H1 (cell line): ENCODE results near the gene LMAN2. TPM values are rescaled to one million over a fixed set of nuclear protein-coding genes. Genes with fewer than 3 reads are reported as not detected.

Experiments
- CTCF ChIA-PET: fragments of 300-600 bp; sonication (Branson Sonifier 250); formaldehyde crosslinking; loops from one replicate; lab custom pipeline; 2021; ENCODE audit not compliant: partially characterized antibody; lab: Charles Lee
- POLR2A ChIA-PET: fragments of 300-600 bp; sonication (Branson Sonifier 250); formaldehyde crosslinking; loops from one replicate; lab custom pipeline; 2021; ENCODE audit warnings: inconsistent platforms; ENCODE audit not compliant: partially characterized antibody; lab: Charles Lee
- DNase-seq, 2 experiments: peaks; one replicate each; pipeline versions ENCODE4 v3.0.0 to v3.0.0-alpha.2; 2010 to 2022; ENCODE audit warnings: low spot score in 2 of 2, low read depth in 1 of 2, mixed read lengths in 1 of 2
- FAIRE-seq: peaks from 2 replicates; lab custom pipeline; 2011; peaks lifted over from hg19 to GRCh38; lab: Jason Lieb, UNC
- H2AFZ ChIP-seq: 2 replicates; pipeline ENCODE4 v1.8.1; 2012; ENCODE audit warnings: low read length, inconsistent platforms
- H2AK5ac ChIP-seq: 2 replicates; pipeline ENCODE4 v1.6.1; 2013; ENCODE audit warnings: low read depth, low read length
- H2BK120ac ChIP-seq: replicated peaks from 2 replicates; pipeline ENCODE3; 2013; ENCODE audit warnings: low read depth, low read length, inconsistent platforms
- H2BK12ac ChIP-seq: 2 replicates; pipeline ENCODE4 v1.6.1; 2013; ENCODE audit warnings: low read depth, low read length
- H2BK15ac ChIP-seq: 2 replicates; pipeline ENCODE4 v1.6.1; 2013; ENCODE audit warnings: low read length
- H2BK20ac ChIP-seq: 2 replicates; pipeline ENCODE4 v1.6.1; 2013; ENCODE audit warnings: low read length
- H2BK5ac ChIP-seq: 2 replicates; pipeline ENCODE4 v1.6.1; 2013; ENCODE audit warnings: low read depth, low read length
- H3K14ac ChIP-seq: 2 replicates; pipeline ENCODE4 v1.6.1; 2013; ENCODE audit warnings: inconsistent platforms; ENCODE audit not compliant: insufficient read length
- H3K18ac ChIP-seq: 2 replicates; pipeline ENCODE4 v1.6.1; 2013; ENCODE audit warnings: low read length; ENCODE audit errors: extremely low read depth
- H3K23ac ChIP-seq: 2 replicates; pipeline ENCODE4 v1.6.1; 2013; ENCODE audit warnings: inconsistent platforms; ENCODE audit not compliant: insufficient read length
- H3K23me2 ChIP-seq: 2 replicates; pipeline ENCODE4 v1.6.1; 2013; ENCODE audit warnings: low read depth, low read length
- H3K27ac ChIP-seq: 2 replicates; pipeline ENCODE4 v1.6.1; 2011; ENCODE audit warnings: low read depth, low read length, inconsistent platforms
- H3K27me3 ChIP-seq, 4 experiments: replicated peaks in 1 of 4; 1 replicate in 1 of 4; 2 replicates in 3 of 4; pipeline versions ENCODE4 v1.6.1 to v1.8.1; 2011 to 2013; ENCODE audit warnings: low read length in 3 of 4, mild to moderate bottlenecking in 3 of 4, inconsistent platforms in 2 of 4, mixed read lengths in 2 of 4, moderate library complexity in 1 of 4; ENCODE audit not compliant: control insufficient read depth in 3 of 4, insufficient read depth in 3 of 4; ENCODE audit errors: extremely low read depth in 1 of 4
- H3K36me3 ChIP-seq, 4 experiments: 2 replicates each; pipeline versions ENCODE4 v1.6.1 to v1.8.1; 2011 to 2013; ENCODE audit warnings: mild to moderate bottlenecking in 4 of 4, low read length in 3 of 4, moderate library complexity in 2 of 4, control low read depth in 1 of 4, inconsistent platforms in 1 of 4; ENCODE audit not compliant: insufficient read depth in 4 of 4, control insufficient read depth in 2 of 4
- H3K4ac ChIP-seq: replicated peaks from 2 replicates; pipeline ENCODE3; 2013; ENCODE audit warnings: low read length, low read depth, mixed read lengths, inconsistent platforms; ENCODE audit not compliant: insufficient read length
- H3K4me1 ChIP-seq, 4 experiments: replicated peaks in 1 of 4; 1 replicate in 1 of 4; 2 replicates in 3 of 4; pipeline versions ENCODE4 v1.6.1 to v1.8.1; 2011 to 2013; ENCODE audit warnings: low read length in 3 of 4, inconsistent platforms in 2 of 4, mixed read lengths in 1 of 4; ENCODE audit not compliant: insufficient read depth in 4 of 4, control insufficient read depth in 3 of 4
- H3K4me2 ChIP-seq, 2 experiments: 2 replicates each; pipeline versions ENCODE4 v1.6.1 to v1.8.1; 2011 to 2013; ENCODE audit warnings: low read depth in 2 of 2, low read length in 2 of 2, control low read depth in 1 of 2, inconsistent platforms in 1 of 2, mild to moderate bottlenecking in 1 of 2; ENCODE audit not compliant: insufficient read depth in 1 of 2
- H3K4me3 ChIP-seq, 4 experiments: fragments of 200-600, 300-600 bp in 1 of 4; sonication (generic), shearing (Covaris generic), sonication (Bioruptor Twin) in 1 of 4; 2 replicates each; pipeline versions ENCODE4 v1.5.1 to v1.8.1; 2011 to 2016; ENCODE audit warnings: low read length in 4 of 4, low read depth in 3 of 4, control low read depth in 2 of 4, inconsistent platforms in 2 of 4, mild to moderate bottlenecking in 2 of 4, mixed read lengths in 1 of 4, moderate library complexity in 1 of 4; ENCODE audit not compliant: insufficient read depth in 2 of 4; ENCODE audit errors: extremely low read depth in 1 of 4
- H3K56ac ChIP-seq: replicated peaks from 2 replicates; pipeline ENCODE3; 2013; ENCODE audit warnings: low read depth, mild to moderate bottlenecking, mixed read lengths, low read length, inconsistent platforms; ENCODE audit not compliant: insufficient read length
- H3K79me1 ChIP-seq: 2 replicates; pipeline ENCODE4 v1.6.1; 2013; ENCODE audit warnings: low read depth, low read length, control low read depth
- H3K79me2 ChIP-seq, 2 experiments: 2 replicates each; pipeline versions ENCODE4 v1.6.1 to v1.8.1; 2012 to 2013; ENCODE audit warnings: low read length in 2 of 2, mild to moderate bottlenecking in 2 of 2, inconsistent platforms in 1 of 2; ENCODE audit not compliant: insufficient read depth in 2 of 2, control insufficient read depth in 1 of 2
- H3K9ac ChIP-seq, 4 experiments: replicated peaks in 1 of 4; 1 replicate in 1 of 4; 2 replicates in 3 of 4; pipeline versions ENCODE4 v1.6.1 to v1.8.1; 2011 to 2013; ENCODE audit warnings: low read depth in 3 of 4, low read length in 3 of 4, control low read depth in 2 of 4, mild to moderate bottlenecking in 2 of 4, moderate library complexity in 2 of 4, inconsistent platforms in 1 of 4; ENCODE audit errors: extremely low read depth in 1 of 4
- H3K9me3 ChIP-seq, 2 experiments: 2 replicates each; pipeline versions ENCODE4 v1.6.1 to v1.8.1; 2012 to 2013; ENCODE audit warnings: mild to moderate bottlenecking in 2 of 2, moderate library complexity in 2 of 2, control low read depth in 1 of 2, inconsistent platforms in 1 of 2, low read depth in 1 of 2, low read length in 1 of 2, mixed read lengths in 1 of 2; ENCODE audit not compliant: insufficient read depth in 2 of 2
- H4K20me1 ChIP-seq, 2 experiments: replicated peaks in 1 of 2; 2 replicates each; pipeline versions ENCODE3 to v1.8.1; 2011 to 2013; ENCODE audit warnings: inconsistent platforms in 2 of 2, low read length in 2 of 2, mild to moderate bottlenecking in 1 of 2; ENCODE audit not compliant: insufficient read depth in 2 of 2, control insufficient read depth in 1 of 2
- H4K5ac ChIP-seq: 2 replicates; pipeline ENCODE4 v1.6.1; 2013; ENCODE audit warnings: low read length, low read depth, mixed read lengths, inconsistent platforms; ENCODE audit not compliant: insufficient read length
- H4K8ac ChIP-seq: 2 replicates; pipeline ENCODE4 v1.8.0; 2013; ENCODE audit warnings: mild to moderate bottlenecking, moderate library complexity, low read length, inconsistent platforms; ENCODE audit not compliant: insufficient read depth; ENCODE audit errors: extremely low read depth
- H4K91ac ChIP-seq: replicated peaks from 2 replicates; pipeline ENCODE3; 2013; ENCODE audit warnings: low read length, mixed read lengths, inconsistent platforms; ENCODE audit not compliant: insufficient read length
- CTCF ChIP-seq, 3 experiments: IDR thresholded peaks; 1 replicate in 2 of 3; 2 replicates in 1 of 3; pipeline versions ENCODE4 v1.5.1 to v1.6.1; 2011; ENCODE audit warnings: low read length in 3 of 3, mild to moderate bottlenecking in 3 of 3, inconsistent platforms in 2 of 3, low read depth in 1 of 3, moderate library complexity in 1 of 3; ENCODE audit not compliant: insufficient read depth in 1 of 3; ENCODE audit errors: control extremely low read depth in 1 of 3
- E2F6 ChIP-seq: IDR thresholded peaks from 2 replicates; pipeline ENCODE4 v1.6.1; 2012; ENCODE audit warnings: inconsistent platforms
- KDM4A ChIP-seq: IDR thresholded peaks from one replicate; pipeline ENCODE4 v1.7.1; 2012; ENCODE audit warnings: low read depth, mild to moderate bottlenecking, moderate library complexity, low read length, inconsistent platforms; ENCODE audit not compliant: severe bottlenecking
- MAX ChIP-seq: IDR thresholded peaks from 2 replicates; pipeline ENCODE4 v1.6.1; 2012; ENCODE audit warnings: inconsistent platforms
- RAD21 ChIP-seq, 2 experiments: IDR thresholded peaks in 1 of 2; conservative IDR thresholded peaks in 1 of 2; 2 replicates each; pipeline ENCODE4 v1.6.1; 2011; ENCODE audit warnings: low read depth in 2 of 2, low read length in 2 of 2, improper control_type of control experiment in 1 of 2, inconsistent platforms in 1 of 2, mild to moderate bottlenecking in 1 of 2, moderate library complexity in 1 of 2
- USF2 ChIP-seq: IDR thresholded peaks from 2 replicates; pipeline ENCODE4 v1.6.1; 2011; ENCODE audit warnings: low read length, improper control_type of control experiment
- WGBS, 2 experiments: shearing (Covaris generic) in 1 of 2; methylation state at CpG; one replicate each; pipeline versions ENCODE4 v1.1.6 to v1.1.7; 2013 to 2015; ENCODE audit warnings: low lambda C conversion rate in 2 of 2, mixed read lengths in 2 of 2, inconsistent platforms in 1 of 2, low coverage in 1 of 2, missing lambda C conversion rate in 1 of 2; ENCODE audit not compliant: insufficient replicate concordance in 2 of 2, insufficient coverage in 1 of 2, insufficient read length in 1 of 2; ENCODE audit errors: extremely low coverage in 1 of 2, missing lambda C conversion rate in 1 of 2; 5-methylcytosine and 5-hydroxymethylcytosine counted together
- polyA plus RNA-seq, 7 experiments: library from polyadenylated mRNA; depleted of rRNA in 3 of 7; stranded (reverse) in 5 of 7; unstranded in 2 of 7; fragments of >200 nt in 5 of 7; fragments of 200-250 nt in 2 of 7; gene quantifications; 1 replicate in 5 of 7; 2 replicates in 1 of 7; 4 replicates in 1 of 7; pipeline versions ENCODE4 v1.2.1 to v1.2.3, GENCODE V29; 2011 to 2013; ENCODE audit warnings: missing spikeins in 2 of 7, mixed read lengths in 2 of 7
- total RNA-seq: library from RNA; stranded (reverse); fragmentation: NEBNext Ultra II Directional; extraction: Animal tissue kit (Norgen Biotek cat#: 25700); gene quantifications from 2 replicates; pipeline ENCODE4 v1.2.1, GENCODE V29; 2021

The LMAN2 gene
- total and polyA plus RNA-seq, 2 of the 8 experiments (the other 6 are each of a cell fraction or from before 2014, with no cell fraction given), result 116 to 225 TPM

DNA sequence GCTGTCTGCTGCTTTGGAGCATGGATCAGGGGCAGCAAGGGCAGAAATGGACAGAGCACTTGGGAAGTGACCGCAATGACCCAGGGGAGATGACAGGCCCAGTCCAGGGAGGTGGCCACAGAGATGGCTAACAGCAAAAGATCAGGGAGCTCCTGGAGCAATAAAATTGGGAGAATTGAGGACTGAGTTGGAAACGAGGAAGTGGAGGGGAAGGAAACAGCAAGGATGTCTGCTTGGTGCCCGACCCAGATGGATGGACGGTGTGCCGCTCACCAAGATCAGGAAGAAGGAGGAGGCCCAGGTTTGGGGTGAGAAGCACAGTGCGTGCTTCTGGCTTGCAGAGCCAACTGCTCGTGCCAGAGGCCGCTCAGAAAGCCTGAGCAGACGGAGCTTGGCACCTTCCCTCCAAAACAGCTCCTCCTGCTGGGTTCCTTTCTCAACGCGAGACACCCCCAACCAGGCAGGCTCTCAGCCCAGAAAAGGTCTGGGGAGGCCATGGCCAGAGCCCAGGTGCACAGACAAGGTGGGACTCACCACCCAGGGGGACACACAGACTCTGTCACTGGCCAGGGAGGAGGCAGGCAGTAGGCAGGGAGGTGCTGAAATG lies 31.1 kb upstream of the LMAN2 start:
- ChIA-PET POLR2A (interaction anchor here (0.9 to 6.0 kb wide), 13 partner anchors 8 to 81 kb away, joined by 3 to 49 read pairs (median 4); partner anchors contain the start of genes GRK6, LMAN2 and PRR7), CTCF (interaction anchor here (0.7 to 18.7 kb wide), 14 partner anchors 9 to 98 kb away, joined by 3 to 430 read pairs (median 6); partner anchors contain the start of gene PRR7)
- peak overlapping the region; percentile 32; the same call in 1 of the 2 replicates for H3K18ac ChIP-seq
- DNase-seq (peak in 1 of 2 experiments; percentile 64), FAIRE-seq (no peak)
- no peak overlapping the region for H2BK5ac ChIP-seq
- H2BK20ac ChIP-seq, result no peak overlapping the region
- H3K27me3 ChIP-seq, result peaks cover 0 to 2% (median under 1%) of the 10 kb centered on the region in 4 experiments; a peak in 3 of 7 replicates
- no peak overlapping the region for H3K27ac ChIP-seq
- peak overlapping the region; percentile 12; the same call in 1 of the 2 replicates for H2BK15ac ChIP-seq
- H3K4me1 ChIP-seq, result peaks cover 0 to 12% (median 2%) of the 10 kb centered on the region in 4 experiments; a peak in 4 of 7 replicates
- no peaks in the 10 kb centered on the region for H3K23me2 ChIP-seq
- H4K8ac ChIP-seq, result peak overlapping the region; percentile 71; the same call in 1 of the 2 replicates
- H3K23ac ChIP-seq, result no peak overlapping the region
- H2BK12ac ChIP-seq, result no peak overlapping the region; the same call in 1 of the 2 replicates
- peak overlapping the region in 1 of 4 experiments; percentile 20; a peak in 1 of 7 replicates for H3K9ac ChIP-seq
- no peak overlapping the region for H3K14ac ChIP-seq
- H3K9me3 ChIP-seq, result no peaks in the 10 kb centered on the region
- H3K4me3 ChIP-seq, result no peak overlapping the region
- H2AK5ac ChIP-seq, result no peak overlapping the region
- H4K5ac ChIP-seq, result no peak overlapping the region
- no peaks in the 10 kb centered on the region for H3K79me2 ChIP-seq
- peak overlapping the region; percentile 6 for H3K4ac ChIP-seq
- H2AFZ ChIP-seq, result no peak overlapping the region
- no peaks in the 10 kb centered on the region for H3K79me1 ChIP-seq
- 68% methylated on average over 11 of the region's 11 CpGs; no CpG with 5 or more reads in 1 of the 2 experiments for WGBS, 2 experiments
- H4K20me1 ChIP-seq, result no peaks in the 10 kb centered on the region
- no peaks in the 10 kb centered on the region for H3K36me3 ChIP-seq
- H4K91ac ChIP-seq, result no peak overlapping the region
- peak in 2 of 3 experiments; percentile 37 to 59; a peak in 3 of 4 replicates for TF ChIP-seq CTCF (IDR thresholded peaks at IDR 0.05; ENCODE audit: control extremely low read depth in 1 of 3, insufficient read depth in 1 of 3, low read depth in 1 of 3, low read length in 3 of 3)
- peak; percentile 92 for TF ChIP-seq E2F6
- TF ChIP-seq KDM4A, result no peak
- no peak for TF ChIP-seq USF2
- TF ChIP-seq MAX, result peak; percentile 83
- peak; percentile 22 to 41; a peak in 2 of 4 replicates for TF ChIP-seq RAD21 (IDR thresholded peaks at IDR 0.05 in 1 of 2, conservative IDR thresholded peaks at IDR 0.05 in 1 of 2; ENCODE audit: low read depth in 2 of 2, low read length in 2 of 2)
- no peak overlapping the region for H3K4me2 ChIP-seq
- H3K56ac ChIP-seq, result no peak overlapping the region
- no peak overlapping the region for H2BK120ac ChIP-seq
